Anterior cingulate cortex (tissue), 58 donors: ENCODE measurements around the gene EXTL2.
A peak's percentile ranks its signal among the peaks of the same experiment; 100 is the strongest.
"Not testable (repeated sequence)": the region's sequence is repeated elsewhere in the genome, so short reads cannot be mapped to it uniquely, and the experiment has no call there.

Experiments
- DNase-seq, 58 donors: peaks; one replicate each; lab custom pipeline; 2025; lab: John Stamatoyannopoulos, UW

The EXTL2 gene, protein sequence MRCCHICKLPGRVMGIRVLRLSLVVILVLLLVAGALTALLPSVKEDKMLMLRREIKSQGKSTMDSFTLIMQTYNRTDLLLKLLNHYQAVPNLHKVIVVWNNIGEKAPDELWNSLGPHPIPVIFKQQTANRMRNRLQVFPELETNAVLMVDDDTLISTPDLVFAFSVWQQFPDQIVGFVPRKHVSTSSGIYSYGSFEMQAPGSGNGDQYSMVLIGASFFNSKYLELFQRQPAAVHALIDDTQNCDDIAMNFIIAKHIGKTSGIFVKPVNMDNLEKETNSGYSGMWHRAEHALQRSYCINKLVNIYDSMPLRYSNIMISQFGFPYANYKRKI

DNA sequence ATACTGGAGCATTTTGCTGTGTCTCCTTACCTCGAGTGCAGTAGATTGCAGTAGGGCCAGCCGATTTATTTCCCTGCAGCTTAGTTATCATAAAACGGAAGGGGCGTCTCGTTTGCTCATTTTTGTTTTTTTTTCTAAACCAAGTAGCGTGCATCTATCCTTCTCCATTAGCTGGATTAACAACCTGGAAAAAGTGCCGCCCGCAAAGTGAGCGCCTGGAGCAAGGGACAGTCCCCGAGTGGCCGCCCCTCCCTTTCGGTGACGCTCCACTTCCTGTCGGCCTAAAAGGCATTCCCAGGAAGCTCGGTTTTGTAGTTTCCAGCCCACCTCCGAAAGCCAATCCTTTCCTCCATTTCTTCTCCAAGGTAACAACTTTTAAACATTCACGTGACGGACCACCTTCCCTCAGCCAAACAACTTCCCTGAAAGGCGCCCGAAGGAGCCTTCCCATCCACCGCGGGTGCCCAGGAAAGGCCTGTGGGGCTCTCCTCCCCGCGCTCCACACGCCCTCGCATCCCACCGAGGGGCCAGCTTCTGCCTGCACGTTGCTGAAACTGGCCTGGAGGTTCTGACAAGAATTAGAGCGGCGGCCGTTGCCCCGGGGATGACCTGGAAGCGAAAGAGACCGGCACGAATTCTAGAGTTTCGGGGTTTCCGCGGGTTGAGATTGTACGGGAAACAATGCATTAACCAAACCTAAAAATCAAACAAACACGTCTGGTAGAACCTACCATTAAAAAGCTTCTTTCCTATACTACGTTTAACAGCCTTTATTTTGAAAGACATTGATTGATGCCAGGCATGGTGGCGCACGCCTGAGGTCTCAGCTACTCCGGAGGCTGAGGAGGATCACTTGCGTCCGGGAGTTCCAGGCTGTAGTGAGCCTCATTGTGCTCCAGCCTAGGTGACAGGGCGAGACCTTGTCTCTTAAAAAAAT lies at the start of gene EXTL2:
Gene EXTL2, minus strand, starts transcription at position 240 of the 937 bp plus-strand sequence. CDS start 6,085 bp downstream, outside the sequence.
- DNase-seq, result peak; percentile 30 to 91 (median 80)

DNA sequence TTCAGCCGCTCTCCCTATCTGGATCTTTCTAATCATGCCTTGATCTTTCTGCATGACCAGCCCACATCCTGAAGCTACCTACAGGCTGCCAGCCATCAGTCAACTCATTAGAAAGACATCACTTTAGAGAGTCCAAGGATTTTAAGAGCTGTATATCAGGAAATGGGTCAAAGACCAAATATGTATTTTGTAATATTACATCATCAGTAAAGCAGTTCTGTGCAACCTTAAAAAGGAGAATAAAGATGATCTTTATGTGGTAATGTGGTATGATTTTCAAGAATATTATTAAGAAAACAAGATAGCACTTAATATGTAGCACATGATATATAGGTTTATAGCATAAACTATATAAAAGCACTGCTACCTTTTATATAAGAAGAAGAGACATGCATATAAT lies 48.9 kb upstream of the EXTL2 start:
- no peak for DNase-seq

DNA sequence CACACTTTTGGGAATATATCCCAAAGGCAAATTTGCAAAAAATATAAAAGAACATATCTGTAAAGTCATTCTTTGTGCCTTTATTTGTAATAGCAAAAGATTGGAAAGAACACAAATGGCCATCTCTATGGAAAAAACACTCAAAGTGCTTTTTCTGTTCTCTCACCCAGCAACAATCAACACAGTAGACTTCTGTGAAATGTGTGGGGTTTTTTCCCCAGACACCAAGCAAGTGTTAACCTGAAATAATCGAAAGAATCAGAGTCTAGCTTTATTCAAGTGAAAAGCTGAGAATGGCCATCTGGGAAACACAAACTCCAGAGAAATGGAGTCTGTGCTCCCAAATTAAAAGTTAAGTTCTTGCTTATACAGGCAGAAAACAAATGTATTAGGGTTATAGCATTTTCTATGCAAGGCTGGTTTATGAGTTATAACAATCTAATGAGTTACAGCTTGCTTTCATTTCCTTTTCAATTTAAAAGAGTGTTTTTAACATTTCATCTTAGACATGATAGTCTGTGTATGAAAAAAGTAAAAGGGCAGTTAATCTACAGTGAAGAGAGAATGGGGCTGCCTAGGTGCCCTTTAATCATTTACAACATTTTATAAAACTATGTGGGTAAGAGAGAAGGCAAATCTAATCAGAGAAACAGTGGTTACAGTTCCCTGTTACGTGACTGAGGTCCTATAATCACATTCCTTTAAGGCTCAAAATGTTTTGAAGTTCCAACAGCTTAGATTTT lies 47.8 kb upstream of the EXTL2 start:
- no peak for DNase-seq

DNA sequence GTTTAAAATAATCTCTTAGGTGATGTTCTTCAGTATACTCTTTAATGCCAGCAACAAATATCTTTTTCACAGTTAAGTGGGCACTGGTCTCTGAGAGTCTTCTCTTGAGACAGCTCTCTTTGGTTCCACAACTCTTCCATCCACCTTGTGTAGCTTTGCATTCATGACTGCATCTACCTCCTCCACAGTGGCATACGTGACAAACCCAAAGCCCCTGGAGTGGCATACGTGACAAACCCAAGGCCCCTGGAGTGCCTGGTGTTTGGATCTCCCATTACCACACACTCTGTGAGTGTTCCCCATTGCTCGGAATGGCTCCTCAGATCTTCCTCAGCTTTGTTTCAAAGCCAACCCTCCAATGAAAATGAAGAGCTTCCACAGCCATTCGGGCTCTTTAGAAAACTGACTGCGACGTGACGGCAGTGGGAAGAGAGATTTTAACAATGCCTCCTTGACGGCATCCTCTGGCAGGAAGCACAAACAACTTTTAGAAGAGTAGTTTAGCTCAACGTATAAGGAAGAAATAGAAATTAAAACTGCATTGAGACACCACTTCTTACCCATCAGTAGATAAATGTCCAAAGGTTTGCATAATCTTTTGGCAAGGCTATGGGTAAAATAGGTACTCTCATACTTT lies 47.1 kb upstream of the EXTL2 start:
- no peak for DNase-seq

DNA sequence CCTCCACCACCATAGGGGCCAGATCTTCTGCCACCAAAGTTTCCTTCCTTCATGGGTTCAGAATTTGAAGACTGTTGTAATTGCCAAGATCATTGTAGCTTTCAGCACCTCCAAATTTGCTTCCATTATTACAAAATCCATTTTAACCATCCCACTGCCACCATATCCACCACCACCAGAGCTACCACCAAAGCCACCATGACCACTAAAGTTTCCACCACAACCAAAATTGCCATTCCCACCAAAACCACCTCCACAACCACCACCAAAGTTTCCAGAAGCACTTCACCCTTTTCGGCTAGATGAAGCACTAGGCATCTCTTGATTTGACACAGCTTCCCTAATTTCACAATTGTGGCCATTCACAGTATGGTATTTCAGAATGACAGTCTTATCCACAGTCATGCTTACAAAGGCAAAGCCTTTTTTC lies 46.5 kb upstream of the EXTL2 start:
- DNase-seq, result no peak

DNA sequence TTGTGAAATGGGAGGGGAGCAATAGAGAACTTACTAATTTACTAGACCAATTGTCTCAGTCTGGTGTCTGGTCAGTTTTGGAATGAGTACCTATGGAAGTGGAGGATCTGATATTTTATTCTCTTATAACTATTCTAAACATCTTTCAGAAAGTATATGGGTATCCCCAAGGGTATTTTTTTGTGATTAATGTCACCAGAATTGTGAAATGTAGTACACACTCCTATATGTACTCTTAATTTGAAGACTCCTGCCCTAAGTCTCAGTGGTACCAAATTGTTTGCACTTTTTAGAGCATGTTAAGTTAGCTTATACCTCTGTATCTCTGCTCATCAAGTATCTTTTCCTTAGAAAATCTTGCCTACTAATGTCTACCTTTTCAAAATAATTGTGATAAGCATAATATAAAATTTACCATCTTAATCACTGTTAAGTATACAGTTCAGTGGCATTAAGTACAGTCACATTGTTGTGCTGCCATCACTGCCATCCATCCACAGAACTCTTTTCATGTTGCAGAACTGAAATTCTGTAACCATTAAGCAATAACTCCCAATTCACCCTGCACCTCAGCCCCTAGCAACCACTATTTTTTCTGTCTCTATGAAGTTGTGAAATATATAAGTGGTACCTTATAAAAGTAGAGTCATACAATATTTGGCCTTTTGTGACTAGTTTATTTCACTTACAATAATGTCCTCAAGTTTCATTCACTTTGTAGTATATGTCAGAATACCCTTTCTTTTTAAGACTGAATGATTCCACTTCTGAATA lies 41.7 kb upstream of the EXTL2 start:
- DNase-seq, result no peak

DNA sequence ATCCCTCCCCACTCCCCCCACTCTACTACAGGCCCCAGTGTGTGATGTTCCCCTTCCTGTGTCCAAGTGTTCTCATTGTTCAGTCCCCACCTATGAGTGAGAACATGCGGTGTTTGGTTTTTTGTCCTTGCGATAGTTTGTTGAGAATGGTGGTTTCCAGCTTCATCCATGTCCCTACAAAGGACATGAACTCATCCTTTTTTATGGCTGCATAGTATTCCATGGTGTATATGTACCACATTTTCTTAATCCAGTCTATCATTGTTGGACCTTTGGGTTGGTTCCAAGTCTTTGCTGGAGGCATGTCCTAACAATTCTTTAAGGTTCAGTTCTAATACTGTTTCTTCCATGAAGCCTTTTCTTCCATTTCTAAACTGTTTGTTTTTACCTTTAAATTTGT lies 38.9 kb upstream of the EXTL2 start:
- DNase-seq, result not testable (repeated sequence)

DNA sequence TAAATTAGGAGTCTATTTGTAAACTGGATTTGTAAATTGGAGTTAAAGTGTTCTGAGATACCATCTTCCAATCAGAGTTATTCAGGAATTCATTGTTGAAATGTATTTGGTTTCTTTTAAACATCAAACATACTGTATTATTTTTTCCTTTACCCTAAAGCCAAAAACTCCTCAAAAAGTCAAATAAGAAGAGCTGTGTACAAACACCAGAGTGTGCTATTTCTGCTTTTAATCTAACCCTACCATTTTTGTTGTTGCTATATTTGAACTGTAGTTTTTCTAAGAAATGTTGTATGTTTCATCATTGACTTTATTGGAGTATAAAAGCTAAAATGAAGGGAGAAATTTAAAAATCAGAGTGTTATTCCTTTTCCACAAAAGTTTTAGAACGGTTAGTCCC lies 37.1 kb upstream of the EXTL2 start:
- DNase-seq, result no peak

DNA sequence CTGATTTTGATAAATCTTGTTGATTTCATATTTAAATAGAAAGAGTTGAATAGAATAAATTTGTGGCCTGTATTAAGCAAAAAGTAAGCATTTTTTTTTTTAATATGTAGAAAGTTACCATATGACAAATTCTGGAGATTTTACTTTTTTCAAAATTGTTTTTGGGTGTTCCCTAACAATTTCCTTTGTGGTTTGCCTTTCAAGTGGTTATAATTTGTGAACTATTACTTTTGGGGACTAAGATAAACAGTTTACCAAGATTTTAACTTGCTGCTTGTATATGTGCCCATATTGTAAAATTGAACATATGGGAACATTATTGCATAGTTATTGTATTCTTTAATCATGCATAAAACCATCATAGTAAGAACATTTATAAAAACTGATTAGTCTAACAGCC lies 35.9 kb upstream of the EXTL2 start:
- DNase-seq, result no peak

DNA sequence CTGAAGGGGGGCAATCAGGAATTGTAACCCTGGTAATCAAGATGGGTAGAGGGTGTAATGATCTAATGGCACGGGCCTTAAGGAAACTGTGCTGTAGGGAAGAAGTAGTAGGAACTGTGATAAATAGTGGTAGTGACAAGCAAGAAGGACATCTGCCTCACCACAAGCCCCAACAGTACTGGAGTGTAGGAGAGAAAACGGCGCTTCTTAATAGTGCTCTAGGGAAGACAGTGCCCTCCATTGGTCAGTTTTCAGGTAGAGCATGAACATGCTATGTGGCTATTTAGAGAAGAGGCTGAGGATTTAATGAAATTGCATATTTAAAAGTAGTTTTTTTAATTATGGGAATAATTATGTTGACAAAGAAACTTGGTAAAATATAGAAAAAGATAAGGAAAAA lies 33.5 kb upstream of the EXTL2 start:
- no peak for DNase-seq

DNA sequence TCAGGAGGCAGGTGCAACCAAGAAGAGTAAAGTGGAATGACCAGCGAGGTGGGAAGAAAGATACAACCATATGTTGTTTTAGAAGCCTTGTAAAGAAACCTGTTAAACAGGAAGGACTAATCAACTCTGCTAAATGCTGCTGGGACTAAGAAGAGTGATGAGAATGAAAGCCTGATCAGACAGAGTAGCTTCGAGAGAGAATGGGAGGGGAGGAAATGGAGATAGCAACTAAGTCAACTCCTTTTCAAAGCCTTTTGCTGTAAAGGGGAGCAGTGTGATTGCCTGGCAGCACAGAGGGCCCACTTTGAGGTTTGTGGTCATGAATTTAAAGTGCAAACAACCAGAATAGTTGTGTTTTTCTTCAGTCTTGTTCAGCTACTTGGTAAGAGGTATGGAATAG lies 32.6 kb upstream of the EXTL2 start:
- no peak for DNase-seq

DNA sequence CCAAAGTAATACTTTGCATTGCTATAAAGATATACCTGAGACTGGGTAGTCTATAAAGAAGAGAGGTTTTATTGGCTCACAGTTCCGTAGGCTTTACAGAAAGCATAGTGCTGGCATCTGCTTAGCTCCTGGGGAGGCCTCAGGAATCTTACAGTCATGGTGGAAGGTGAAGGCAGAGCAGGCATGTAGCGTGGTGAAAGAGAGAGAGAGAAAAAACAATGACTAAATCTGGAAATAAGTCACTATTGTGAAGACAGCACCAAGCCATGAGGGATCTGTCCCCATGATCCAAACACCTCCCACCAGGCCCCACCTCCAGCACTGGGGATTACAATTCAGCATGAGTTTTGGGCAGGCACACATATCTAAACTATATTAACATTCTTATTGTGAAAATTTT lies 31.6 kb upstream of the EXTL2 start:
- no peak for DNase-seq

DNA sequence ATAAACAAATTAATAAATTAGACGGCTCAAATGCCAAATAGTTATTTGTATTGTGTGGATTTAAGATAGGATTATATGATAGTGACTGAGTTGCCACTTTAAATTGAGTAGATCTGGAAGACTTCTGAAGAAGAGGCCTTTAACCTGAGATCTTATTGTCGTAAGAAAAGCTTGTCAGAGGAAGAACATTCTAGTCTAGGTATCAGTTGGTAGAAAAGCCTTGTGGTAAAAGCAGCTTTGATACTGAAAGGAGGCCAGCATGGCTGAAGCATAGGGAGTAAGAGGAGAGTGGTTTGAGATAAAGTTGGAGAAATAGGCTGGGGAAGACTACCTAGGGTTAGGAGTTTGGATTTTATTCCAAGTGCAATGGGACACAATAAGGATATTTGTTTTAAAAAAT lies 30.3 kb upstream of the EXTL2 start:
- no peak for DNase-seq

DNA sequence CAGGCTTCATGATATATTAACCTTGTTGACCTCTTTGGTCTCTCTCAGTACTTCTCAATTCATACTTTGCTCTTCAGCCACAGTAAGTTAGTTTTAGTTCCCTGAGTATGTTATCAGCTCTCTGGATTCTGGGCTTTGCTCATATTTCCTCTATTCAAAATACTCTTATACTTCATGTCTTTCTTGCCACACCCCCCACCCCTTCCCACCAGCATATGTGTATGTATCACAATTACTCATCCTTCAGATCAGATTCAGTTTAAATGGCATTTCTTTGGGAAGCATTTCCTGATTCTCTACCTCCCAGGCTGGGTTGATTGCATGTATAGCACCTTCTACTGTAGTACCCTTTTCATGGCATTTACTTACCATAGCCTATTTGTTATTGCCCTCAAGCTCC lies 29.6 kb upstream of the EXTL2 start:
- no peak for DNase-seq

DNA sequence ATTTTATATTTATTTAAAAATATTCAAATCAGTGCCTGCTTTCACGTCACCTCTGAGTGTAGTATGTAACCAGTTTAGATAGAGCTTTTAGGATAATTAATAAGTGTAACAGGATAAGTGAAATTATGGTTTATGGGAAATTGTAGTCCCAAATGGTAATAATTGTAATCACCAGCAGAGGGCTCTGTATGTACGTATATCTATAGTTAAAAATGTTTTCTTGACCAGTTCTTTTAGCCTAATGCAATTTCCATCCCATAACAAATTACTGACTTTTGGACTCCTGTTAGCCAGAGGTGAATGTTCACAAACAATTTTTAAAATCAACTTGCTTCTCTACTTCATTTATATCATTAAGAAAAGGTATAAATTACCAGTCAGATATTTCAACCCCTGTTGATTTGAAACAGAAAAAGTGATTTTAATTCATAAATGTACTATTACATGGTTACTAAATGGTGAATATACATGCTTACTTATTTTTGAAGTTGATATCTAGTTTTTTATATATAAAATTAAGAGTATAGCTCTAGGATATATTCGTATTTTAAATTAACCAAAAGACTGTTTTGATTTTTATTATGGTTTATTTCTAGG lies 26.6 kb upstream of the EXTL2 start:
- DNase-seq, result peak in 1 of 58 donors; percentile 44

DNA sequence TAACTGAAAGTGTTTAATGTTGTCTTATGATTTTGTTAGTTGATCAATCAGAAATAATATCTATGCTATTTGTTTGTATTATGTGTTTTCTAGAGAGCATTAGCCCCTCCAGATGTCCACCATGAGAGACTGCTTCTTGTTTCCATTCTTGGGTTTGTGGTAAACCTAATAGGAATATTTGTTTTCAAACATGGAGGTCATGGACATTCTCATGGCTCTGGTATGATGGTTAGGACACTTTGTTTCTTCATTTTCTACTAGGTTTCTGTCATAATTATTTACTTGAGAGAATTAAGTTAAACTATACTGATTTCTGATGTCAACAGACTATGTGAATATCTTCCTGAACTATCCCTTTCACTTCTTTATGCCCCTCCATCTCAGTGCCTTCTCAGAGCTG lies 17.4 kb upstream of the EXTL2 start:
- DNase-seq, result no peak

DNA sequence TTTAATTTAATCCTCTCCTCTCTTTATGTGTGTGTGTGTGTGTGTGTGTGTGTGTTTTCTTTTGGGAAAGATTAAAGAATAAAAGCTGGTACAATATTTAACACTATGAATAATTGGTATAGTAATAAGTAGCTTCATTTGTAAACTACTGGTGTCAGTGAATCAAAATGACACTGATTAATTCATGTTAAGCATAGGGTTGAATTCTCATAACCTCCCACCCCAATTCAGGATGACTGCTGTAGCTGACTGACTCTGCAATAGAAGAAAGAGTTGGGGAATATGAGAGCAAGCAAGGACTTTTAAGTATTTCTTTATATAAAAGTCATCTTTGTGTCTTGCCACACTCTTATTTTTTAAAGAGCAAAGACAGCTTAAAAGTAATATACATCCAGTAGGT lies 14.4 kb upstream of the EXTL2 start:
- DNase-seq, result no peak

DNA sequence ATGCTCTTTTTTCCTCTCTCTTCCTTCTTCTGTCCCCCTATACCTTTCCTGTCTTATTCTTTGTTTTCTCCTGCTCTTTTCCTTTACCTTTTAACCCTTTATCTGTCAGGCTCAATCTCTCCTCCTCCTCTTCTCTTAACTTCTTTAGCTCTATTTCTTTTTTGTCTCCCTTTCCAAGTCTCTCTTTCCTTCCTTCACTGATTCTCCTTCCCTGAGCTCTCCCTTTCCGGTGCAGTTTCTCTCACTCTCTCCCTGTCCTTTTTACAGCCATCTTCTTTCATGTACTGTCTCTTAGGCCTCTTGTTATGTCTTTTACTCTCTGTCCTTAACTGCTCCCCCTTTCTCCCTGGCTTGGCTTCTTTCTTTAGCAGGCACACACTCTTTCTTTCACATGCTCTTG lies 13.2 kb upstream of the EXTL2 start:
- no peak for DNase-seq

DNA sequence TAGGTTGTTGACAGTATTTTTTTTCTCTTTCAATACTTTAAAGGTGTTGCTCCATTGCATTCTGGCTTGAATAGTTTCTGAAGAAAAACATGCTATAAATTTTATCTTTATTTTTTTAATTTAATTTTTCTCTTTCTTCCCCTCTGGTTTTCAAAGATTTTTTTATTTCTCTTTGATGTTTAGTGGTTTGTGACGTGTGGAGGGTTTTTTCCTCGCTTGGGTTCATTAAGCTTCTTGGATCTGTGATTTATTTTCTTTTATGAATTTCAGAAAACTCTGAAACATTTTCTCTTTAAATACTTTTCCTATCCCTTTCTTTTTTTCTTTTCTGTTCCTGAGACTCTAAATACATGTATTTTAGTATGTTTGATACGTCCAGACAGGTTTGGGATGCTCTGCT lies 10.5 kb upstream of the EXTL2 start:
- no peak for DNase-seq
